ENCODE measurements around the gene ARHGAP6. TPM values are rescaled to one million over a fixed set of nuclear protein-coding genes. Genes with fewer than 3 reads are reported as not detected.

The ARHGAP6 gene
- total and polyA plus RNA-seq, 2 of the 13 experiments (the other 11 are each of a cell fraction or from before 2014, with no cell fraction given), result 0.11 TPM; not detected in 1

DNA sequence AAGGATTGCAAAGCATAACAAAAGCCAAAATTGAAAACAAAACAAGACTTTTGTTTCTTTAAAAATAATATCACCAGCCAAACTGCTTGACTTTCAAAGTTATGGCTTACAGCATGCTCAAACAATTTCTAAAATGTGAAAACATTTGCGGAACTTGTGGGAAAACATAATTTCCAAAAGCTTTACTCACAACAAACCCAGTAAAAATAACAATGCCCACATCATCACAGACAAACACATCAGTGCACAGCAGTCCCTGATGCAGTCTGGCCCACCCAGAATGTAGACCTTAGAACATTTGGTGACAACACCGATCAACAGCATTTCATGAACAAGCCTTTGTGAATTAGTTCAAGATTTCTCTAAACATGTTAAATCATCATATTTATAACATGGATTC lies 98.9 kb downstream of the ARHGAP6 start:
- in situ Hi-C loops (cut with HindIII; ENCODE audit: extremely low pct_ligation_motif_present, low pct_unique_long_range_greater_than_20kb), result no loop called here
- H3K27ac ChIP-seq (ENCODE audit: extremely low read length, insufficient read depth, low read length), result no peak overlapping the region
- no peak for DNase-seq (ENCODE audit: low spot score)
- CTCF ChIA-PET (ENCODE audit: low intra/inter-chr PET ratio, low total read pairs), result no interaction called here
- H3K79me2 ChIP-seq (ENCODE audit: insufficient read depth, low read length), result no peaks in the 10 kb centered on the region
- TF ChIP-seq, protein P1, sequence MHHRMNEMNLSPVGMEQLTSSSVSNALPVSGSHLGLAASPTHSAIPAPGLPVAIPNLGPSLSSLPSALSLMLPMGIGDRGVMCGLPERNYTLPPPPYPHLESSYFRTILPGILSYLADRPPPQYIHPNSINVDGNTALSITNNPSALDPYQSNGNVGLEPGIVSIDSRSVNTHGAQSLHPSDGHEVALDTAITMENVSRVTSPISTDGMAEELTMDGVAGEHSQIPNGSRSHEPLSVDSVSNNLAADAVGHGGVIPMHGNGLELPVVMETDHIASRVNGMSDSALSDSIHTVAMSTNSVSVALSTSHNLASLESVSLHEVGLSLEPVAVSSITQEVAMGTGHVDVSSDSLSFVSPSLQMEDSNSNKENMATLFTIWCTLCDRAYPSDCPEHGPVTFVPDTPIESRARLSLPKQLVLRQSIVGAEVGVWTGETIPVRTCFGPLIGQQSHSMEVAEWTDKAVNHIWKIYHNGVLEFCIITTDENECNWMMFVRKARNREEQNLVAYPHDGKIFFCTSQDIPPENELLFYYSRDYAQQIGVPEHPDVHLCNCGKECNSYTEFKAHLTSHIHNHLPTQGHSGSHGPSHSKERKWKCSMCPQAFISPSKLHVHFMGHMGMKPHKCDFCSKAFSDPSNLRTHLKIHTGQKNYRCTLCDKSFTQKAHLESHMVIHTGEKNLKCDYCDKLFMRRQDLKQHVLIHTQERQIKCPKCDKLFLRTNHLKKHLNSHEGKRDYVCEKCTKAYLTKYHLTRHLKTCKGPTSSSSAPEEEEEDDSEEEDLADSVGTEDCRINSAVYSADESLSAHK (CRISPR knock-in tag; IDR thresholded peaks at IDR 0.05; ENCODE audit: borderline replicate concordance), result no peak
- TF ChIP-seq ZNF530 (CRISPR knock-in tag; IDR thresholded peaks at IDR 0.05; ENCODE audit: low read depth) (no peak), ISX (CRISPR knock-in tag; conservative IDR thresholded peaks at IDR 0.05) (no peak), CHD4 (IDR thresholded peaks at IDR 0.05; ENCODE audit: borderline replicate concordance, low read length) (no peak), SRY (CRISPR knock-in tag; IDR thresholded peaks at IDR 0.05) (no peak), ZNF720 (CRISPR knock-in tag; IDR thresholded peaks at IDR 0.05) (no peak), ZBTB3 (CRISPR knock-in tag; IDR thresholded peaks at IDR 0.05; ENCODE audit: borderline replicate concordance, low read depth) (no peak), ZNF691 (CRISPR knock-in tag; IDR thresholded peaks at IDR 0.05; ENCODE audit: borderline replicate concordance, low read depth) (no peak), ZNF331 (CRISPR knock-in tag; IDR thresholded peaks at IDR 0.05) (no peak)
- intact Hi-C loops (cut with micrococcal nuclease; ENCODE audit: unreplicated experiment), result no loop called here
- WGBS (ENCODE audit: low lambda C conversion rate), result 0% methylated on average over 1 of the region's 2 CpGs
- BruUV-seq (replicated peaks), result no TSS peak
- H4K20me1 ChIP-seq (ENCODE audit: insufficient read depth, low read length), result no peaks in the 10 kb centered on the region
- no peaks in the 10 kb centered on the region for H3K9me3 ChIP-seq (ENCODE audit: low read length)
- H3K27me3 ChIP-seq (ENCODE audit: control insufficient read depth in 1 of 2, insufficient read depth in 2 of 2, low read length in 2 of 2), result no peaks in the 10 kb centered on the region
- no peak overlapping the region for H3K4me3 ChIP-seq (replicated peaks in 1 of 3; ENCODE audit: insufficient read depth in 1 of 3, low read depth in 2 of 3, low read length in 3 of 3)
- H3K4me1 ChIP-seq (ENCODE audit: insufficient read depth, low read length), result no peaks in the 10 kb centered on the region
- no peak overlapping the region for H3K9ac ChIP-seq (ENCODE audit: insufficient read depth, low read depth, low read length)
- no peak overlapping the region for H2AFZ ChIP-seq (ENCODE audit: low read length)
- H3K36me3 ChIP-seq (replicated peaks in 1 of 2; ENCODE audit: control insufficient read depth in 1 of 2, insufficient read depth in 2 of 2, low read length in 2 of 2), result no peaks in the 10 kb centered on the region
- FAIRE-seq, result no peak
- no peak for ATAC-seq
- POLR2A ChIA-PET, result no interaction called here
- H3K4me2 ChIP-seq (ENCODE audit: low read depth, low read length), result no peak overlapping the region

Data from HepG2 (cell line).